ENCODE results near the gene CX3CL1. TPM values are rescaled to one million over a fixed set of nuclear protein-coding genes. Genes with fewer than 3 reads are reported as not detected.
A peak's percentile ranks its signal among the peaks of the same experiment; 100 is the strongest.
"Not testable (repeated sequence)": the region's sequence is repeated elsewhere in the genome, so short reads cannot be mapped to it uniquely, and the experiment has no call there.

Gene CX3CL1
- total and polyA plus RNA-seq, 2 experiments from 2014 or later, result 0.33 to 0.71 TPM

- no peak for TF ChIP-seq CTCF (IDR thresholded peaks at IDR 0.05; ENCODE audit: low read depth, low read length)
- Histone ChIP-seq H3K9me3 (ENCODE audit: low read depth) (no peaks in the 10 kb centered on the region), H3K36me3 (no peaks in the 10 kb centered on the region), H3K4me1 (ENCODE audit: low read depth) (no peaks in the 10 kb centered on the region), H3K4me3 (no peak overlapping the region), H3K27me3 (no peaks in the 10 kb centered on the region), H3K27ac (no peak overlapping the region)
- DNase-seq (ENCODE audit: low read depth in 1 of 2, low spot score in 1 of 2), result peak in 1 of 2 donors; percentile 63
Measured at GRCh38 chr16:57366544-57367040, 5.7 kb upstream of the CX3CL1 start.

GRCh38 chr16:57367116-57367752, 5.1 kb upstream of the CX3CL1 start:
- Histone ChIP-seq H3K4me1 (ENCODE audit: low read depth) (peaks cover 3% of the 10 kb centered on the region), H3K27ac (no peak overlapping the region), H3K9me3 (ENCODE audit: low read depth) (no peaks in the 10 kb centered on the region), H3K4me3 (no peak overlapping the region), H3K36me3 (no peaks in the 10 kb centered on the region), H3K27me3 (no peaks in the 10 kb centered on the region)
- no peak for TF ChIP-seq CTCF (IDR thresholded peaks at IDR 0.05; ENCODE audit: low read depth, low read length)
- peak in 1 of 2 donors; percentile 19 for DNase-seq (ENCODE audit: low read depth in 1 of 2, low spot score in 1 of 2)

- H3K27ac ChIP-seq, result no peak overlapping the region
Measured at GRCh38 chr16:57371494-57372371, 557 bp upstream of the CX3CL1 start.

GRCh38 chr16:57373117-57373947, 1.0 kb downstream of the CX3CL1 start:
- H3K36me3 ChIP-seq, result no peaks in the 10 kb centered on the region
- no peak for TF ChIP-seq CTCF (IDR thresholded peaks at IDR 0.05; ENCODE audit: low read depth, low read length)
- peaks cover 17% of the 10 kb centered on the region for H3K4me1 ChIP-seq (ENCODE audit: low read depth)
- no peak overlapping the region for H3K4me3 ChIP-seq
- no peaks in the 10 kb centered on the region for H3K27me3 ChIP-seq
- no peak overlapping the region for H3K27ac ChIP-seq
- DNase-seq (ENCODE audit: low read depth in 1 of 2, low spot score in 1 of 2), result no peak
- no peaks in the 10 kb centered on the region for H3K9me3 ChIP-seq (ENCODE audit: low read depth)

More at GRCh38 chr16:57371494-57372371, 557 bp upstream of the CX3CL1 start:
- Histone ChIP-seq H3K4me1 (ENCODE audit: low read depth) (peaks cover 17% of the 10 kb centered on the region), H3K36me3 (no peaks in the 10 kb centered on the region), H3K27me3 (no peaks in the 10 kb centered on the region), H3K9me3 (ENCODE audit: low read depth) (no peaks in the 10 kb centered on the region), H3K4me3 (no peak overlapping the region)
- TF ChIP-seq CTCF (IDR thresholded peaks at IDR 0.05; ENCODE audit: low read depth, low read length), result no peak
- DNase-seq (ENCODE audit: low read depth in 1 of 2, low spot score in 1 of 2), result no peak

GRCh38 chr16:57374067-57374534, 1.8 kb downstream of the CX3CL1 start:
- DNase-seq (ENCODE audit: low read depth in 1 of 2, low spot score in 1 of 2), result peak in 1 of 2 donors; percentile 67
- no peak for TF ChIP-seq CTCF (IDR thresholded peaks at IDR 0.05; ENCODE audit: low read depth, low read length)
- H3K36me3 ChIP-seq, result no peaks in the 10 kb centered on the region
- peaks cover 17% of the 10 kb centered on the region for H3K4me1 ChIP-seq (ENCODE audit: low read depth)
- no peak overlapping the region for H3K27ac ChIP-seq
- no peaks in the 10 kb centered on the region for H3K27me3 ChIP-seq
- no peaks in the 10 kb centered on the region for H3K9me3 ChIP-seq (ENCODE audit: low read depth)
- H3K4me3 ChIP-seq, result no peak overlapping the region

- H3K9me3 ChIP-seq (ENCODE audit: low read depth); H3K27ac ChIP-seq; H3K36me3 ChIP-seq; DNase-seq (ENCODE audit: low read depth in 1 of 2, low spot score in 1 of 2); H3K4me3 ChIP-seq; H3K27me3 ChIP-seq: not testable (repeated sequence)
- H3K4me1 ChIP-seq (ENCODE audit: low read depth), result peaks cover 17% of the 10 kb centered on the region
Measured at GRCh38 chr16:57374925-57375465, 2.7 kb downstream of the CX3CL1 start.
